HEK293 (cell line): ENCODE results near the gene NPAS1.

Source experiments
- CTCF ChIA-PET: fragments of 350-600 bp; formaldehyde crosslinking; extraction: SDS; loops from one replicate; lab custom pipeline; 2021; ENCODE audit warnings: antibody characterized with exemption; lab: Yijun Ruan, JAX
- POLR2A ChIA-PET: fragments of 300-600 bp; formaldehyde crosslinking; extraction: SDS; loops from one replicate; lab custom pipeline; 2020; ENCODE audit warnings: antibody characterized with exemption, inconsistent platforms; lab: Yijun Ruan, JAX
- H3K27ac ChIP-seq: fragments of 200-500 bp; sonication (Bioruptor generic); 2 replicates; pipeline ENCODE4 v1.5.1; 2014; ENCODE audit warnings: low read depth, low read length, control low read depth, inconsistent platforms; ENCODE audit errors: extremely low read depth
- H3K36me3 ChIP-seq, 2 experiments: fragments of 200-500 bp in 1 of 2; sonication (Bioruptor generic) in 1 of 2; 1 replicate in 1 of 2; 2 replicates in 1 of 2; pipeline ENCODE4 v1.5.1; 2014 to 2017; ENCODE audit warnings: inconsistent platforms in 2 of 2, low read length in 2 of 2; ENCODE audit not compliant: control insufficient read depth in 2 of 2, insufficient read depth in 1 of 2
- H3K4me1 ChIP-seq: fragments of 200-500 bp; sonication (Bioruptor generic); 2 replicates; pipeline ENCODE4 v1.5.1; 2014; ENCODE audit warnings: mild to moderate bottlenecking, low read length, inconsistent platforms; ENCODE audit not compliant: control insufficient read depth, insufficient read depth
- H3K4me3 ChIP-seq: 2 replicates; pipeline ENCODE4 v1.5.1; 2011; ENCODE audit warnings: low read depth, mild to moderate bottlenecking, control low read depth, low read length, moderate library complexity
- H3K9me3 ChIP-seq: fragments of 200-500 bp; sonication (Bioruptor generic); 2 replicates; pipeline ENCODE4 v1.5.1; 2014; ENCODE audit warnings: low read depth, low read length, inconsistent platforms; ENCODE audit not compliant: control insufficient read depth, insufficient read depth
- EGR2 ChIP-seq: fragments of 450-650 bp; formaldehyde crosslinking; IDR thresholded peaks from 2 replicates; pipeline ENCODE4 v1.5.1; 2016; ENCODE audit warnings: low read depth, missing biosample characterization, missing genetic modification characterization
- GLI4 ChIP-seq: fragments of 450-650 bp; formaldehyde crosslinking; IDR thresholded peaks from 2 replicates; pipeline ENCODE4 v1.5.1; 2016; ENCODE audit warnings: missing biosample characterization, missing genetic modification characterization
- IKZF3 ChIP-seq: fragments of 450-650 bp; IDR thresholded peaks from 2 replicates; pipeline ENCODE4 v1.5.0; 2018; ENCODE audit warnings: missing biosample characterization, mild to moderate bottlenecking, missing genetic modification characterization, moderate library complexity
- KLF10 ChIP-seq: fragments of 450-650 bp; IDR thresholded peaks from 2 replicates; pipeline ENCODE4 v1.5.1; 2018; ENCODE audit warnings: missing biosample characterization, mild to moderate bottlenecking, missing genetic modification characterization
- KLF17 ChIP-seq: fragments of 450-650 bp; formaldehyde crosslinking; IDR thresholded peaks from 2 replicates; pipeline ENCODE4 v1.5.1; 2016; ENCODE audit warnings: missing biosample characterization, missing genetic modification characterization
- PRDM2 ChIP-seq: fragments of 450-650 bp; formaldehyde crosslinking; IDR thresholded peaks from 2 replicates; pipeline ENCODE4 v1.5.1; 2016; ENCODE audit warnings: missing biosample characterization, missing genetic modification characterization, borderline replicate concordance
- SETDB1 ChIP-seq: IDR thresholded peaks from one replicate; pipeline ENCODE4 v1.6.1; 2017; ENCODE audit warnings: mild to moderate bottlenecking, low read length, moderate library complexity, mixed read lengths; ENCODE audit not compliant: insufficient read length
- WT1 ChIP-seq: fragments of 450-650 bp; formaldehyde crosslinking; IDR thresholded peaks from 2 replicates; pipeline ENCODE4 v1.5.1; 2016; ENCODE audit warnings: missing biosample characterization, missing genetic modification characterization
- ZNF140 ChIP-seq: fragments of 450-650 bp; formaldehyde crosslinking; IDR thresholded peaks from 2 replicates; pipeline ENCODE4 v1.5.1; 2016; ENCODE audit warnings: missing biosample characterization, missing genetic modification characterization
- ZNF169 ChIP-seq: fragments of 450-650 bp; formaldehyde crosslinking; IDR thresholded peaks from 2 replicates; pipeline ENCODE4 v1.5.1; 2016; ENCODE audit warnings: missing biosample characterization, missing genetic modification characterization
- ZNF18 ChIP-seq: fragments of 450-650 bp; formaldehyde crosslinking; IDR thresholded peaks from 2 replicates; pipeline ENCODE4 v1.5.1; 2016; ENCODE audit warnings: missing biosample characterization, missing genetic modification characterization
- ZNF202 ChIP-seq: fragments of 450-650 bp; formaldehyde crosslinking; IDR thresholded peaks from 2 replicates; pipeline ENCODE4 v1.5.1; 2016; ENCODE audit warnings: missing biosample characterization, missing genetic modification characterization, borderline replicate concordance
- ZNF221 ChIP-seq: fragments of 450-650 bp; formaldehyde crosslinking; IDR thresholded peaks from 2 replicates; pipeline ENCODE4 v1.5.1; 2017; ENCODE audit warnings: missing biosample characterization, missing genetic modification characterization, borderline replicate concordance
- ZNF274 ChIP-seq, 2 experiments: fragments of 200-500 bp in 1 of 2; fragments of 450-650 bp in 1 of 2; sonication (Bioruptor generic) in 1 of 2; formaldehyde crosslinking in 1 of 2; IDR thresholded peaks; 2 replicates each; pipeline versions ENCODE4 v1.5.1 to v1.6.1; 2014 to 2016; ENCODE audit warnings: borderline replicate concordance in 1 of 2, inconsistent platforms in 1 of 2, low read length in 1 of 2, missing biosample characterization in 1 of 2, missing genetic modification characterization in 1 of 2
- ZNF362 ChIP-seq: fragments of 450-650 bp; formaldehyde crosslinking; IDR thresholded peaks from 2 replicates; pipeline ENCODE4 v1.5.1; 2016; ENCODE audit warnings: missing biosample characterization, missing genetic modification characterization
- ZNF529 ChIP-seq: fragments of 450-650 bp; formaldehyde crosslinking; IDR thresholded peaks from 2 replicates; pipeline ENCODE4 v1.5.1; 2017; ENCODE audit warnings: missing genetic modification characterization, missing biosample characterization; ENCODE audit not compliant: insufficient replicate concordance
- ZNF560 ChIP-seq: fragments of 450-650 bp; formaldehyde crosslinking; IDR thresholded peaks from 2 replicates; pipeline ENCODE4 v1.5.1; 2017; ENCODE audit warnings: missing biosample characterization, missing genetic modification characterization, borderline replicate concordance
- ZNF585B ChIP-seq: fragments of 450-650 bp; formaldehyde crosslinking; IDR thresholded peaks from 2 replicates; pipeline ENCODE4 v1.5.1; 2016; ENCODE audit warnings: missing biosample characterization, missing genetic modification characterization
- ZNF623 ChIP-seq: fragments of 450-650 bp; formaldehyde crosslinking; IDR thresholded peaks from 2 replicates; pipeline ENCODE4 v1.5.1; 2016; ENCODE audit warnings: missing biosample characterization, missing genetic modification characterization
- ZNF658 ChIP-seq: fragments of 450-650 bp; formaldehyde crosslinking; IDR thresholded peaks from 2 replicates; pipeline ENCODE4; 2016; ENCODE audit warnings: missing biosample characterization, missing genetic modification characterization
- ZNF704 ChIP-seq: fragments of 450-650 bp; formaldehyde crosslinking; IDR thresholded peaks from 2 replicates; pipeline ENCODE4 v1.5.1; 2016; ENCODE audit warnings: missing biosample characterization, missing genetic modification characterization
- ZSCAN4 ChIP-seq: fragments of 450-650 bp; formaldehyde crosslinking; IDR thresholded peaks from 2 replicates; pipeline ENCODE4 v1.5.1; 2017; ENCODE audit warnings: missing biosample characterization, missing genetic modification characterization

Gene NPAS1

GRCh38 chr19:47071731-47072130 lies 52.1 kb downstream of the NPAS1 start:
- Histone ChIP-seq H3K27ac (no peak overlapping the region), H3K36me3 (peaks cover 18 to 95% of the 10 kb centered on the region in 2 experiments; a peak in 2 of 3 replicates), H3K9me3 (no peaks in the 10 kb centered on the region), H3K4me1 (no peaks in the 10 kb centered on the region), H3K4me3 (no peak overlapping the region)
- CTCF ChIA-PET = no interaction called here
- POLR2A ChIA-PET = interaction anchor here (1.0 kb wide), 1 partner anchor 41 kb away, joined by 3 read pairs; the partner anchor contains the start of gene ZC3H4
- no peak for TF ChIP-seq ZNF362 (tag by site-specific recombination)
- no peak for TF ChIP-seq ZNF202 (tag by site-specific recombination)
- TF ChIP-seq KLF10 (tag by site-specific recombination) = no peak
- TF ChIP-seq ZNF585B = no peak
- no peak for TF ChIP-seq EGR2 (tag by site-specific recombination)
- no peak for TF ChIP-seq ZNF658 (tag by site-specific recombination)
- TF ChIP-seq IKZF3 (tag by site-specific recombination) = no peak
- no peak for TF ChIP-seq GLI4
- TF ChIP-seq ZNF560 (tag by site-specific recombination) = no peak
- TF ChIP-seq ZNF140 = no peak
- TF ChIP-seq ZNF623 (tag by site-specific recombination) = no peak
- TF ChIP-seq ZSCAN4 (tag by site-specific recombination) = no peak
- TF ChIP-seq ZNF529 = no peak
- TF ChIP-seq ZNF18 (tag by site-specific recombination) = no peak
- no peak for TF ChIP-seq KLF17 (tag by site-specific recombination)
- TF ChIP-seq ZNF169 (tag by site-specific recombination) = no peak
- TF ChIP-seq ZNF221 (tag by site-specific recombination) = no peak
- no peak for TF ChIP-seq ZNF274 (IDR thresholded peaks at IDR 0.05; ENCODE audit: low read length)
- no peak for TF ChIP-seq ZNF274 (tag by site-specific recombination; IDR thresholded peaks at IDR 0.05; ENCODE audit: borderline replicate concordance)
- no peak for TF ChIP-seq ZNF704

GRCh38 chr19:47072323-47072722 lies 52.7 kb downstream of the NPAS1 start:
- no peaks in the 10 kb centered on the region for H3K9me3 ChIP-seq
- H3K4me1 ChIP-seq = no peaks in the 10 kb centered on the region
- CTCF ChIA-PET = no interaction called here
- H3K27ac ChIP-seq = no peak overlapping the region
- peaks cover 24 to 94% of the 10 kb centered on the region in 2 experiments; a peak in 2 of 3 replicates for H3K36me3 ChIP-seq
- H3K4me3 ChIP-seq = no peak overlapping the region
- POLR2A ChIA-PET = interaction anchor here (0.6 to 1.0 kb wide), 3 partner anchors 41 to 143 kb away, joined by 3 read pairs; partner anchors contain the start of gene ZC3H4
- no peak for TF ChIP-seq ZNF140
- TF ChIP-seq SETDB1 = no peak
- no peak for TF ChIP-seq WT1
- TF ChIP-seq ZNF704 = no peak
- no peak for TF ChIP-seq PRDM2
